NCI-H128 (cell line): ENCODE data around the gene RPS6KA4.
"Not testable (repeated sequence)": the region's sequence is repeated elsewhere in the genome, so short reads cannot be mapped to it uniquely, and the experiment has no call there.

Source experiments
- DNase-seq: peaks from one replicate; lab custom pipeline; 2025; ENCODE audit not compliant: unreplicated experiment; lab: John Stamatoyannopoulos, UW

Gene RPS6KA4

DNA sequence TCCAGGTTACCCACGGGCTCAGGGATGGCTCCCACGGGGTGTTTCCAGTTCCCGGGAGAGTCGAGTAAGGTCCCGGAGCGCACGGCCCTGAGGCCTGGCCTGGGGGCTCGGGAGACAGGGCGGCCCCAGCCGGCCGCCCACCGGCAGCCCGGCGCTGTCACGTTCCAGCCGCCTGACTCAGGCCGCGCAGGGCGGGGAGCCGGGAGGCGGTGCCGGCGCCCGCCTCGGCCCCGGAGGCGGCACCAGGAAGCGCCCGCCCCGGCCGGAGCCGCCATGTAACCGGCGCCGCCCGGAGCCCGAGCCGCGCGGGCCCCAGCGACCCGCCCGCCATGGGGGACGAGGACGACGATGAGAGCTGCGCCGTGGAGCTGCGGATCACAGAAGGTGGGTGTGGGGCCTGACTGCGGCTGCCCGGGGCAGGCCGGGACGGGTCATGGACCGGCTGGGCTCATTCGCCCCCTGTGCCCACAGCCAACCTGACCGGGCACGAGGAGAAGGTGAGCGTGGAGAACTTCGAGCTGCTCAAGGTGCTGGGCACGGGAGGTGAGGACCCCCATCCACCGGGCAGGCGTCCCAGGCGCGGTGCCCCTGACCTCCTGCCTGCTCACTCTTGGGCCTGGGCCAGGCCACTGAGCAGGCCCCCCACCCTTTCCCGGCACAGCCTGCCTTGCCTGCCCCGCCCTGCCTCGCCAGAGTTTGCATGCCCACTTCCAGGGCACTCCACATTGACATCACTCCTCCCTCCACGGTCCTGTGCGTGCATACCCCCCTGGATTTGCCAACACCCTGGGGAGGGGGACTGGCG is at the start of gene RPS6KA4:
RPS6KA4 (plus strand) TSS at position 256 of the 805 bp plus-strand sequence; CDS start at position 330, 74 bp downstream.
- peak; percentile 26 for DNase-seq

DNA sequence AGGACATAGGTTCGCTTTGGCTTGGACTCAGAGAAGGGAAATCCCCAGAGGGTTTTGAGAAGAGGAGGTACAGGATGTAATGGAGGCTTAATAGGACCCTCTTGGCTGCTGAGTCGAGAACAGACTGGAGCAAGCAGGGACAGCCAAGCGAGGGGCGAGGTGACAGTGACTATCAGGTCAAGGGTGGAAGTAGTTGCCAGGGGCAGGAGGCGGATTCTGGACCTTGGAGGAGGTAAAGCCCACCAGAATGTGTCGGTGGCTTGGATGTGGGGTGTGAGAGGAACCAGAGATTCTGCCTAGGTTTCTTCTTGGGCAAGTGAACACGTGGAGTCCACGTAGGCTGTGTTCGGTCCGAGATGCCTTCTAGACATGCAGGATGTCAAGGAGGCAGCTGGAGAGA is 46.0 kb upstream of the RPS6KA4 start:
- no peak for DNase-seq

DNA sequence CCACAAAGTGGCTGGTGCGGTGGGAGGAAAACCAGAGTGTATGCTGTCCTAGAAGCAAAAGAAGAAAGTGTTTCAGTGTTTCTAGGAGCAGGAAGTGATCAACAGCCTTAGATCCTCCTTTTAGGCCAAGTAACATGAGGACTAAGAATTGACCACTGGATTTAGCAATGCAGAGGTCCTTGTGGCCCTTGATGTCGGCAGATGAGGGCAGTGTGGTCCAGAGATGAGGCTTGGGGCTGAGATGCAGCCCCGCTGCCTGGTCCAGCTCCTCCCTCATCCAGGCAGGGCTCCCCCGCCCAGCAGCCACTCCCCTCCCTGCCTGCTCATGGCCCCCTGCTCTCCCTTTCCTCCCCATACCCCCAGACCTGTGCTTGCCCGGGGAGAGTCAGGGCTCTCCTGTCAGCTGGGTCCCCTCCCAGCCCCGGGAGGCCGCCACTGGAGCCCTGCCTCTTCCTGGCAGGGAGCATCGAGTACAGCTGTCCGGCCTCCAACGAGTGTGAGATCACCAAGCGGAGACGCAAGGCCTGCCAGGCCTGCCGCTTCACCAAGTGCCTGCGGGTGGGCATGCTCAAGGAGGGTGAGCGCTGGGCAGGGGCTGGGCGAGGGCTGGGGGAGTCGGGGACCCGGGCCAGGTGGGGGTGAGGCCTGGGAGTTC is 45.3 kb upstream of the RPS6KA4 start:
- no peak for DNase-seq

DNA sequence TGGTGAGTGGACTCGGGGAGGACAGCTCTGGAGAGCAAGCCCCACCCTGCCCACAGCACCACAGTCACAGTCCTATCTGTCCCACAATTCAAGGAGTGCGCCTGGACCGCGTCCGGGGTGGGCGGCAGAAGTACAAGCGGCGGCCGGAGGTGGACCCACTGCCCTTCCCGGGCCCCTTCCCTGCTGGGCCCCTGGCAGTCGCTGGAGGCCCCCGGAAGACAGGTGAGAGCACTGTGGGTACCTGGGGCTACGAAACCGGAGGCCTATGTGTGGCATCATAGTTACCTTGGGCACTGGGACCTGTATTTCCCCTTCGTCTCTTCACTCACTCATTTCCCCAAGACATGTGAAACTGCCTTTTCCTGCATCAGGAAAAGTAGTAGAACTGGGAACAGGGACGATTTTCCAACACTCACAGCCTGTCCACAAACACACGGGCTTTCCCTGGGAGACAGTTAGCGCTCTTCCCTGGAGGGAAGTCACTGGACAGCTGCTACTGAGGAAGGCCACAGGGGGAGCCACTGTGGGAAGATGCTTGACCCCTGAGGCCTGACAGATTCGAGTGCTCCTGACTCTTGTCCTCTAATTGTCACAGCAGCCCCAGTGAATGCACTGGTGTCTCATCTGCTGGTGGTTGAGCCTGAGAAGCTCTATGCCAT is 44.7 kb upstream of the RPS6KA4 start:
- DNase-seq = no peak

DNA sequence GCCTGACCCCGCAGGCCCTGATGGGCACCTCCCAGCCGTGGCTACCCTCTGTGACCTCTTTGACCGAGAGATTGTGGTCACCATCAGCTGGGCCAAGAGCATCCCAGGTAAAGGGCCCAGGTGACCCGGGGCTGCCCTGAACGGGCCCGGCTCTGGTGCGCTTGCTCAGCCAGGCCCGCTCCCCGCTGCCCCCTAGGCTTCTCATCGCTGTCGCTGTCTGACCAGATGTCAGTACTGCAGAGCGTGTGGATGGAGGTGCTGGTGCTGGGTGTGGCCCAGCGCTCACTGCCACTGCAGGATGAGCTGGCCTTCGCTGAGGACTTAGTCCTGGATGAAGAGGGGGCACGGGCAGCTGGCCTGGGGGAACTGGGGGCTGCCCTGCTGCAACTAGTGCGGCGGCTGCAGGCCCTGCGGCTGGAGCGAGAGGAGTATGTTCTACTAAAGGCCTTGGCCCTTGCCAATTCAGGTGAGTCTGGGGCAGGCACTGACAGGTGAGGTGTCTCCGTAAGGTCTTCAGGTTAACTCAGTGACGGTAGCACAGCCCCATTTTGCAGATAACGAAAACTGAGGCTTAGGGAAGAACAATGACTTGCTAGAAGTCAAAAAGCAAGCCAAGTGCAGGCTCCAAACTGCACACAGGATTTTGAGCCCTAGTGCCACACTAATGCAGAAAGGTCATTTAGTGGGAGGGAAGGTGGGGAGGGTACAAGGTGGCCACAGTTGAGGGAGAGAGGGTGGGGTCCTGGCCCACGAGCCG is 44.0 kb upstream of the RPS6KA4 start:
- no peak for DNase-seq

DNA sequence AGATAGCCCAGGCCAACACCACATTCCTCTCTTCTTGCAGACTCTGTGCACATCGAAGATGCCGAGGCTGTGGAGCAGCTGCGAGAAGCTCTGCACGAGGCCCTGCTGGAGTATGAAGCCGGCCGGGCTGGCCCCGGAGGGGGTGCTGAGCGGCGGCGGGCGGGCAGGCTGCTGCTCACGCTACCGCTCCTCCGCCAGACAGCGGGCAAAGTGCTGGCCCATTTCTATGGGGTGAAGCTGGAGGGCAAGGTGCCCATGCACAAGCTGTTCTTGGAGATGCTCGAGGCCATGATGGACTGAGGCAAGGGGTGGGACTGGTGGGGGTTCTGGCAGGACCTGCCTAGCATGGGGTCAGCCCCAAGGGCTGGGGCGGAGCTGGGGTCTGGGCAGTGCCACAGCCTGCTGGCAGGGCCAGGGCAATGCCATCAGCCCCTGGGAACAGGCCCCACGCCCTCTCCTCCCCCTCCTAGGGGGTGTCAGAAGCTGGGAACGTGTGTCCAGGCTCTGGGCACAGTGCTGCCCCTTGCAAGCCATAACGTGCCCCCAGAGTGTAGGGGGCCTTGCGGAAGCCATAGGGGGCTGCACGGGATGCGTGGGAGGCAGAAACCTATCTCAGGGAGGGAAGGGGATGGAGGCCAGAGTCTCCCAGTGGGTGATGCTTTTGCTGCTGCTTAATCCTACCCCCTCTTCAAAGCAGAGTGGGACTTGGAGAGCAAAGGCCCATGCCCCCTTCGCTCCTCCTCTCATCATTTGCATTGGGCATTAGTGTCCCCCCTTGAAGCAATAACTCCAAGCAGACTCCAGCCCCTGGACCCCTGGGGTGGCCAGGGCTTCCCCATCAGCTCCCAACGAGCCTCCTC is 43.1 kb upstream of the RPS6KA4 start:
- not testable (repeated sequence) for DNase-seq

DNA sequence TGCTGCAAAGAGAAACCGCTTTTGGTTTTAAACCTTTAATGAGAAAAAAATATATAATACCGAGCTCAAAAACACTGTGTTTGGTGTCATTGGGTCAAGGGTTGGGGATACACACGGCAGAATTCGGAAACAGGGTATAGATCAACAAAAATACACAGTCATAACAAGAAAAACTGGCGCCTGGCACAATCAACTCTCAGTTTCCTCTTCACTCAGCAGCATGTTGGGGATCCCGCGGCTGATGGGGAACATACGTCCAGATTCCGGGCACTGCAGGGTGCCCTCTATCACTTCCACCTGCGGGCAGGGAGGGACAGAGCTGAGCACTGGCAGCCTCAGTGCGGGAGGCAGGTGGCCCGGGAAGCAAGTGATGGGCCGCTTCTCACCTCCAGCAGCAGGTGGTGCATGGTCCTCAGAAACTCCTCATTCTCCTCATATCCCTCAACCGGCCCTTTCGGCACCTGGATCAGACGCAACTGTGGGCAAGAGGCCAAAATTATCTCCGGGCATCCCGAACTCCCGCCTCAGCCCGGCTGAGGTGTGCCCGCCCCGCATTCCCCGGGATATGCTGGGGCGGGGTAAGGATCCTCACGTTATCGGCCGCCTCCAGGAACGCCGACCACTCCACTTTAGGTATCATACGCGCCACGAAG is 42.2 kb upstream of the RPS6KA4 start:
- DNase-seq = no peak

DNA sequence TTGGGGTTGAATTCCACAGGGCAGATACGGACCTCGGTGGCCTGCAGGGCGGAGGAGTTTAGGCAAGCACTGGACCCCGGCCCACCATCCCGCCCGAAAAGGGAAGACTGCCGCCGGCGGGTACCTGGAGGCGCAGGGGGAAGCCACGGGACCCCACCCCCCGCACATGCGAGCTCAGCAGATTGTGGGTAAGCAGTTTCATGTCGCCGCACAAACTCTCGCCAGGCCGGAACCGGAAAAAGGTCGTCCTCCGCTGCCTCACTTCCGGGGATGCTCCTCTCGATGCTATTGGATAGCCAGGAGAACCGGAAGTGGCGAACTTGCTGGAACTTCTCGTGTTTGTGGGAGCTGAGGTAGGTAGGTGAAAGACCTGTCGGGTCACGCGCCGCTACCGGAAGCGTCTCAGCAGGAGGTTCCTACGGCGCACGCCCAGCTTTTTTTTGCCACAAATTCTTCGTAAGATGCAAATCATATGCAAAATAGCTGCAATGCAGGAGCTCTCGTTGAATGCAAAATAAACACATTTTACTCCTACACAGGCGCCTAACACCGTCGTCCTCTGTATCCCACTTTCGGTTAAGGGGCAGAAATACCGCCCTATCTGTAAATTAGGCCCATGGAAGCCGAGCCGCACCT is 41.5 kb upstream of the RPS6KA4 start, which contains the start of gene TRMT112:
TRMT112 (minus strand) TSS at position 235 of the 636 bp plus-strand sequence; CDS start at position 202, 33 bp downstream.
- DNase-seq = peak; percentile 97

DNA sequence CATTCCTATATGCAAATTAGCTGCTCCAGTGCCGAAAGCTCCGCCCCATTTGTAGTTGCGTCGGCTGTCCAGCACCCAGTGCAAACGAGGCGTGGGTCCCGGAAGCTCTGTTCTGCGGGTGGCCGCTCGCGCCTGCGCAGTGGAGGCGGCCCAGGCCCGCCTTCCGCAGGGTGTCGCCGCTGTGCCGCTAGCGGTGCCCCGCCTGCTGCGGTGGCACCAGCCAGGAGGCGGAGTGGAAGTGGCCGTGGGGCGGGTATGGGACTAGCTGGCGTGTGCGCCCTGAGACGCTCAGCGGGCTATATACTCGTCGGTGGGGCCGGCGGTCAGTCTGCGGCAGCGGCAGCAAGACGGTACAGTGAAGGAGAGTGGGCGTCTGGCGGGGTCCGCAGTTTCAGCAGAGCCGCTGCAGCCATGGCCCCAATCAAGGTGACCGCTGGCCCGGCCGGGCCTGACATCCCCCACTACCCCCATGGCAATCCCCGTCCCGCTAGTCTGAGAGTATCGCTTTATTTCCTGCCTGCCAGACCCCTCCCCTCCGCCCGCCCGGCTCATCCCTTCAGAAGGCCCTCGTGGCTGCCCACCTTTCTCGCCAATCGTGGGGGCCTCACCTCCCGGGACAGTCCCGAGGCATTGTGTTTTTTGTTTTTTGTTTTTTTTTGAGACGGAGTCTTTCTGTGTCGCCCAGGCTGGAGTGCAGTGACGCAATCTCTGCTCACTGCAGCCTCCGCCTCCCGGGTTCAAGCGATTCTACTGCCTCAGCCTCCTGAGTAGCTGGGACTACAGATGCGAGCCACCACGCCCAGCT is 40.8 kb upstream of the RPS6KA4 start, which contains the start of gene PRDX5:
PRDX5 (plus strand) TSS at position 161 of the 805 bp plus-strand sequence; CDS start at position 256, 95 bp downstream.
- peak; percentile 93 for DNase-seq

DNA sequence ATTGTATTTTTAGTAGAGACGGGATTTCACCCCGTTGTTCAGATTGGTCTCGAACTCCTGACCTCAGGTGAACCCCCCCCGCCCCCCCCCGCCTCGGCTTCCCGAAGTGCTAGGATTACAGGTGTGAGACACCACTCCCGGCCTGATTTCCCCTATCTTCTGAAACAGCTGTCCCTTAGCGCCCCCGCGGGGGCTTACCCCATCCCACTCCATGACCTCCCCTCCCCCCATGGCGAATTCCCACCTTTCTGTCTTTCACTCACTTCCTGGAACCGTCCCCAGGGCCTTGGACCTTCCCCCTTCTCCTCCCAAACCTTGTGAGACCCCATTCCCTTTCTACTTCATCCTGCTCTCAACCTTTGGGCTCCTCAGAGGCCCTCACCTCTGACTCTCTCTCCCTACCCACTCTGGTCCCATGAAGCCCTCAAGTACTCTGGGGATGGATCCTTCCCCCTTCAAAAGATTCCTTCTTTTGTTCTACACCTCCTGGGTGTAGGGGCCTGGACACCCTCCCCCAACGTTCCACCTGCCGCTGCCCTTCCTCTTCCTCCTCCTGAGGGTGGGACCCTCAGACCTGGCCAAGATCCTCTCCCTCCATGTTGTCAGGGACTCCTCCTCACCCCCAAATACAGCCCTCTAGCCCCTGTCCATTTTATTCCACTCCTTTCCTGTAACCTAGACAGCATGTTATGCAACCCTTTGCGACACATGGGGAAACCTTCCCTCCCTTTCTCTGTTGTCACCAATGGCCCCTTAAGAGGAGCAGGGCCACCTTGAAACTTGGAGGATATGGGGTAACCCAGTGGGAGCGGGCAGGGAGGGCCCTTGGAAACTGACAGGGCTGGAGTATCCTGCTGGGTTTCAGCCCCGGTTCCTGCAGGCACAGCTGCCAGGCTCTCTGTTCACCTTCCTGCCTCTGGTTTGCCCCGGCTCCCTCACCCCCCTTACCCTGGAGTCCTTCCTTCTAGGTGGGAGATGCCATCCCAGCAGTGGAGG is 39.9 kb upstream of the RPS6KA4 start:
- no peak for DNase-seq

DNA sequence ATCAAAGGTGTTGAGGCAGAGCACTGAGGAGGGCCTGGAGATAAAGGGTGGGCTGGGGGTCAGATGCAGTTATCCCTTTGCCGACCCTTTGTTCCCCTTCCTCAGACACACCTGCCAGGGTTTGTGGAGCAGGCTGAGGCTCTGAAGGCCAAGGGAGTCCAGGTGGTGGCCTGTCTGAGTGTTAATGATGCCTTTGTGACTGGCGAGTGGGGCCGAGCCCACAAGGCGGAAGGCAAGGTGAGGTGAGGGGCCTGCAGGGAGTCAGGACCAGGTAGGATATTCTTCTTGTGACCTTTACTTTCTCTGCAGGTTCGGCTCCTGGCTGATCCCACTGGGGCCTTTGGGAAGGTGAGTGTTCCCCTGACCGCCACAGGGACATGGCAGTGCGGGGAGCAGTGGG is 38.4 kb upstream of the RPS6KA4 start:
- no peak for DNase-seq

DNA sequence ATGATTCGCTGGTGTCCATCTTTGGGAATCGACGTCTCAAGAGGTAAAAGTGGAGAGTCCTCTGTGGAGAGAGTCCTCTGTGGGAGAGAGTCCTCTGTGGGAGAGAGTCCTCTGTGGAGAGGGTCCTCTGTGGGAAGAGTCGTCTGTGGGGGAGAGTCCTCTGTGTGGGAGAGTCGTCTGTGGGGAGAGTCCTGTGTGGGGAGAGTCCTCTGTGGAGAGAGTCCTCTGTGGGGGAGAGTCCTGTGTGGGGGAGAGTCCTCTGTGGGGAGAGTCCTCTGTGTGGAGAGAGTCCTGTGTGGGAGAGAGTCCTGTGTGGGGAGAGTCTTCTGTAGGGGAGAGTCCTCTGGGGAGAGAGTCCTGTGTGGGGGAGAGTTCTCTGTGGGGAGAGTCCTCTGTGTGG is 37.9 kb upstream of the RPS6KA4 start:
- no peak for DNase-seq

DNA sequence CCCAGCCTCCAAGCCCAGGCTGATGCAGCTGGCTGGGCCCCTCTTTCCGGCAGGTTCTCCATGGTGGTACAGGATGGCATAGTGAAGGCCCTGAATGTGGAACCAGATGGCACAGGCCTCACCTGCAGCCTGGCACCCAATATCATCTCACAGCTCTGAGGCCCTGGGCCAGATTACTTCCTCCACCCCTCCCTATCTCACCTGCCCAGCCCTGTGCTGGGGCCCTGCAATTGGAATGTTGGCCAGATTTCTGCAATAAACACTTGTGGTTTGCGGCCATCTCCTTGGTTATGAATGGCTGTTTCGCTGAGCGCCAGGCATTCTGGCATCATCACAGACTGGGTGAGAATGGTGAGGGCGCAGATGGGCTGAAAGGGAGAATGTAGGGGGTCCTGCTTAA is 37.4 kb upstream of the RPS6KA4 start:
- no peak for DNase-seq

DNA sequence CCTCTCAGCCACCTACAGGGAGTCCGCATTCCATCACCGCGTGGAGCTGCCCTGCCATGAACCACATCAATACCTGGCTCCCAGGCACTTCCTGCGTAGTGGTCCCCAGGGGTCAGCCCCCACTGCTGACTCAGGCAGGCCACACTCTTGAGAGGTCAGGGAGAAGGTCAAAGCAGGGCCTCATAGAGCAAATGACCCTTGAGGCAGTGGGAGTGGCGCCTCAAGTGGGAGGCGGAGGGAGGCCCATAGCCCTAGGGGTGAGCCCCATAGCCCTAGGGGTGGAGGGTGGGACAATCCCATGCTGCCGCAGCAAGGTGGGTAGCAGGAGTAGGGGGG is 36.1 kb upstream of the RPS6KA4 start:
- no peak for DNase-seq

DNA sequence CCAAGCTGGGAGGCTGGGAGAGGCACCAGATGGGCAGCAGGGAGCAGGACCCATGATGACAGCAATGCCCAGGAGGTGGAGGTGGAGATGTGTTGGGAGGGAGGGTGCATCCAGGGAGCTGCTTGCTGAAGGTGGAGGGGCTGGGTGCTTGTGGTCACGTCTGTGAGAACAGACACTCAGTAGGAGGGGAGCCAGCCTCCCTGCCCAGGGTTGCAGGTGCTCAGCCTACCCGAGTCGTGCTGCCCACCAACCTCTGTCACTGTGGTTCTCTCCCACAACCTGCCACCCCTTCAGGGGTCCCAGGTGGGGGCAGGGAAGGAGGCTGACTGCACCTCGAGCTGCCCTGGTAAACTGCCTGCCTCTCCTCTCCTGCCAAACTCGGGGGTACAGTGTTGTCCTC is 35.6 kb upstream of the RPS6KA4 start:
- no peak for DNase-seq

DNA sequence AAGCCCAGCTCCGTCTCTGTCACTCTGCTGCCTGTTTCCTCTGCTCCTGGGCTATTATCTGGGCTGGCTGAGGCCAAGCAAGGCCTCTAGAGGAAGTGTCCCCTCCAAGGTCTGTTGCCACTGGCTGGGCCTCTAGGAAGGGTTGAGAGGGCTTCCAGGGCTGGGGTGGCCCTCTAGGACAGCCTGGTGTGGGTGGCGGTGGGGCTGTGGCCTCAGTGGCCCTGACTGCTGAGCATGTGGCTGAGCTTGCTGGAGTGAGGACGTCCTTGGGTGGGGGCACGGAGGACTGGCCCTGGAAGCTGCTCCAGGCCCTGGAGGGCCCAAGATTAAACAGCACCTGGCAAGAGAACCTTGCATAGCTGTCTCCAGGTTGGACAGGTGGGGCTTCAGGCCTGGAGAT is 35.0 kb upstream of the RPS6KA4 start:
- not testable (repeated sequence) for DNase-seq
